T-helper 1 cell (primary cell): Measurements from ENCODE around the gene TSPAN9.

Source experiments
- DNase-seq, 5 donors: peaks; one replicate each; pipeline ENCODE4 v3.0.0-alpha.2; 2012 to 2020

Gene TSPAN9

GRCh38 chr12:3192221-3192620 lies 115.0 kb downstream of the TSPAN9 start:
- no peak for DNase-seq

DNA sequence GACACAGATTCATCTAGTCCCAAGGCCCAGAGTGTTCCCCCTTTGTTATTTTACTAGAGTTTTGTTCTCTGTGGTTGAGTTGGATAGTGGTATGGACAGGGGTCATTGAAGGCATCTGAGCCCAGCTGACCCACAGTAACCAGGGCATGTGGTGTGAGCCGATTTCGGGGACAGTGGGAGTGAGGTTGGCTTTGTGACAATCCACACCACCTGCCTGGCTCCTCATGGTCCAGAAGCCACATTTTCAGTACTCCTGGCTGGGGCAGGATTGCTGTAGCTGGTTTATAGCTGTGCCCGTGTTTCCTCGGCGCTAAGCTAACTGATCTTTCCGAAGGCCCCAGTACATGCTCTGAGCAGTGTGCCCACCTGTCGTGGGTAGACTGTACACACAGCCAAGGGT lies 116.0 kb downstream of the TSPAN9 start:
- DNase-seq, result no peak

DNA sequence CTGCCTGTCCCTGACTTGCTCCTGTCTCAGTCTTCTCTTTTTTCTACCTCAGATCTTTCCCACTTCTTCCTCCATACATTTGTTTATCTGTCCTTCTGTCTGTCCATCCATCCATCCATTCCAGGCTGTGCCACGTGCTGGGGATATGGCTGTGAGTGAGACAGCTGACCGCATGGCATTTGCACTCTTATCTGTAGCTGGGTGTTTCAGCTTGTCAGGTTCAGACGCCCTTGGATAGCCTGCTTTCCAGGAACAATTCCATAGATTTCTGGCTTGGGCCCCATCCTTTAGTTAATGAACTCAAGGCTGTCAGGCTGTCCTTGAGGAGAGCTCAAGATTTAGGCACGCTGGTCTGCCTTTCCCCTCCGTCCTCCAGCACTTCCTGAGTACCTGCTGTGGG lies 116.6 kb downstream of the TSPAN9 start:
- DNase-seq, result no peak

DNA sequence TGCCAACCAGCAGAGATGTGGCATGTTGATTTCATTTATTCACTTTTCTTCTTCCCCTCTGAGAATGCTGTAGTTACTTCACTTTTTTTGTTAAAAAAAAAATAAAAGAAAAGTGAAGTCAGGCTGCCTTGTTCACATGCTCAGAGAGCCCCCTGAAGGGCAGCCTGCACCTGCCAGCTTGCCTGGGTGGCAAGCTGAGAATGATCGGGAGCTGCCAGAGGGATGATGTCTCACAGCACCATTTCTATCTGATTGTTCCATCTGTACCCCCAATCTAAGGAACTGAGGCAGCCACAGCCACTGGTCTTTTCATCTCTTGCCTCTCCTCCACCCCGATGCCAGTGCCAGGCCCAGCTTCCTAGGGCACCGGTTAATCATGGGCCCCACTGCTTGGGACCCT lies 118.2 kb downstream of the TSPAN9 start:
- DNase-seq, result no peak

DNA sequence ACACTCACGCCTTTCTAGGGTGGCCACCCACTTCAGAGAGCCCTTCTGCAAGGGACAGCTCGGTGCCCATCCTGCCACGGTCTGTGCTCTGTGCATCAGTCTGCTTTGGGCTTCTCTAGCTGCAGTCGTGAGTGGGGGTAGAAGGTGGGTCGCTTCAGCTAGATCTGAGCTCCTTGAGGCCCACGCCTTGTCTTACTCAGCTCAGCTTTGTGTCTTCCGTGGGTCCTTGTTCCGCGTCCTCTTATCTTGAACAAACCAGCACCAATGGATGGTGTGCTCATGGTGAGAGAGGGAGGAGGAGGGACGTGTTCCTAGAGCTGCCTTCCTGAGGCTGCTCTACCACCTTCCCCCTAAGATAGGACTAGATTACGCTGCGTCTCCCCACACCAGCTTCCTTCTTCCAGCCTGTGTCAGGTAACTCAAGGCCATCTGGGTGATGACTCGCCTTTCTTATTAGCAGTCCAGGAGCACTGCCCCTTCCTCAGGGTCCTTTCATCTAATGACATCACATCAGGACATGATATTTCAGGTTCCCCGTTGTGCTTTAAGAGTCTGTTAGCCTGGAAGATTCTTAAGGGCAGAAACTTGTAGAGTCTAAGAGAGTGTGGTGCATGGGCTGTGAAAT lies 118.8 kb downstream of the TSPAN9 start:
- no peak for DNase-seq

DNA sequence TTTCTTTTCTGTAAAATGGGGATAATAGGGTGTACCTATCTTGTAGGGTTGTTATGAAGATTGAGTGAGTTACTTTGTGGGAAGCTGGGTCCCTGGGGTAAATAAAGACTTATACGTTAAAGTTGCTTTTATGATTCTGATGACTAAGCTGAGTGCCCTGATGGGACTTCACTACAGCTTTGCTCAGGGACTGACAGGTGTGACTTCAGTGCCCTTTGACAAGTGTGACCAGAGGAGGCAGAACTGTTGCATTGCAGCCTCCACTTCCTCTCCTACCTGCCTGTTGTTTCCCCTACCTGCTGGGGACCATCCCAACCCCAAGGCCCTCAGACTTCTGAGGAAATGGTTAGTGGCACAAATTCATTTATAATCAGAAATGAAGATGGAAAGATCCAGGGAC lies 119.3 kb downstream of the TSPAN9 start:
- DNase-seq, result no peak

GRCh38 chr12:3197131-3197818 lies 120.1 kb downstream of the TSPAN9 start:
- no peak for DNase-seq

GRCh38 chr12:3199551-3200031 lies 122.4 kb downstream of the TSPAN9 start:
- DNase-seq, result no peak

GRCh38 chr12:3200032-3200617 lies 122.9 kb downstream of the TSPAN9 start:
- DNase-seq, result no peak

- DNase-seq, result no peak
Observed at GRCh38 chr12:3200814-3201233, 123.6 kb downstream of the TSPAN9 start.

GRCh38 chr12:3201339-3202051 lies 124.3 kb downstream of the TSPAN9 start:
- no peak for DNase-seq

DNA sequence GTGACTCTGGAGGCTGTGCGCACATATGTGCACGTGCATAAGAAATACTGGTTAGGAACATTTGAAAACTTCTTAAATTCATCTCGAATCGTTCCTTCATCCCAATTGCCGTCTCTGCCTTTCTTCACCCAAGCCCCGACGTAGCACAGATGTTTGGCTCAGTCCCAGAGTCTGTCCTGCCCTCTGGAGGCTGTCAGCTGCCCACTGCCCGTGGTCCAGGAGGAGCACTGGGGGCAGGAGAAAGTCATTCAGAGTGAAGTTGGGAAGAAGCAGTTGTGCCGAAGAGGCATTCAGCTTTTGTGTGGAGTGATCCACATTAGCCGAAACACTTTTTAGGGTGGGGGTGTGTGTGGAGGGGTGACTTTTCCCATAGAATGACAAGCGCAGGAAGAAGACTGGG lies 124.9 kb downstream of the TSPAN9 start:
- DNase-seq, result no peak

DNA sequence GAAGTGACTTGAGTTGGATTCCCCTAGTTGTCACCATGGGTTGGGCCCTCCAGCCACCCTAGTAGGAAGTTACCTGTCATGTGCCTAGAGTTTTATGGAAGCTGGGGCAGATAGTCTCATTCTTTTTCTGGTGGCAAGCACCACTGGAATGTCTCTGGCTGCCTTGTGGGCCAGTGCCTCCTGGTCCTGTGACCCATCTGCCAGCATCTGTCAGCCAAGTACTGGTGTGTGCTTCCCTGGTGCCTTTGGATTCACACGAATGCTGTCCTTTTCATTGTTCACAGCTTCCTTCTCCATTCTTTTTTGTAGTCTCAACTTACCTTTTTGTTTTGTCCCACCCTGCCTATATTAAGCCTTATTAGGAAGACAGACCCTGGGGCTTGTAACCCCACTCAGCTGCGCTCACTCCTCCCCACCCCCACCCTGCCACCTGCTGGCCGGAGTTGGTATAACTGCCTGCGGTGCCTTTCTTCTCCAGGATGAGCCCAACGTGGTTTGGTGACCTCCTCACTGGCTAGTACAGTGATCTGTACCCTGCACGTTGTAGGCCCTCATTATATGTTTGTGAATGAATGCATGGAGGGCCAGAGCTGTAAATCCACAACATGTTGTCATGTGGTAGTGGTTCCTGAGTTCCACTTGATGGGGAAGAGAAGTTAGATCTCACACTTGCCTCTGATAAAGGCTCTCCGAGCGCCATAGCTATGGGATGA lies 125.7 kb downstream of the TSPAN9 start:
- peak in 2 of 5 donors; percentile 35 to 37 for DNase-seq

GRCh38 chr12:3203713-3204112 lies 126.5 kb downstream of the TSPAN9 start:
- no peak for DNase-seq

GRCh38 chr12:3204143-3204542 lies 127.0 kb downstream of the TSPAN9 start:
- DNase-seq, result no peak

DNA sequence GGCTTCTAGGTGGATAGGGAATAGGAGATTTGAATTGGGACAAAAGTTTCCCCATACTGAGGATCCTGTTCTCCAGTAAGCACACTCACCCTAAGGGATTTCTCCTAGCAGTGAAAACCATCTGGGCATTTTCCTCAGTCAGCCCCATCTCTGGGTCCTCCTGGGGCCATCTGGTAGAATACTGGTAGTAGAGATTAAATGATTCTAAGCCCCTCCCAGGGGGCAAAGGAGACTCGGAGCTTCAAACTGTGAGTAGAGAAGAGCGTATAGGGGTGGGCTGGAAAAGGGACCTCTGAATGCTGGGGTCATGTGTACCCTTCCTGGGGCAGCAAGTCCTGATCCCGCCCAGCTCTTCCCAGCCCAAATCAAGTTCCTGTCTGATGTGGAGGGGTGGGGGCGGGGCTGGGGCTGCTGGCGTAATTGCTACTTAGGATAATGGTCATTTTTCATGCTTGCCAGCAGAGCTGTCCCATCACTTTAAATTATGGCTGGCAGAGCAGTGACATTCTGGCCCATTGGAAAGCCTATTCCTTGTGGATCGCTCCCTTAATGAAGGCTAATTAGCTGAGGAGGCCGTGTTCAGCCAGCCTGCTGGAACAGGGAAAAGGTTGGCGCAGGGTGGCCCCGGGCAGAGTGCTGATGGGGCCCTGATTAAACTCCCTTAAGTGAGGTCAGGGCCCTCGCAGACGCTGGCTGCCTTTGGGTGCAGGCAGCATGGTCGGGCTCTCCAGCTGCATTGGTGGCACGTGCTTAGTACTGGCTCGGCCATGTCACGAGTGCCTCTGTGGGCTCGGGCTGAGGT lies 127.8 kb downstream of the TSPAN9 start:
- DNase-seq, result no peak

DNA sequence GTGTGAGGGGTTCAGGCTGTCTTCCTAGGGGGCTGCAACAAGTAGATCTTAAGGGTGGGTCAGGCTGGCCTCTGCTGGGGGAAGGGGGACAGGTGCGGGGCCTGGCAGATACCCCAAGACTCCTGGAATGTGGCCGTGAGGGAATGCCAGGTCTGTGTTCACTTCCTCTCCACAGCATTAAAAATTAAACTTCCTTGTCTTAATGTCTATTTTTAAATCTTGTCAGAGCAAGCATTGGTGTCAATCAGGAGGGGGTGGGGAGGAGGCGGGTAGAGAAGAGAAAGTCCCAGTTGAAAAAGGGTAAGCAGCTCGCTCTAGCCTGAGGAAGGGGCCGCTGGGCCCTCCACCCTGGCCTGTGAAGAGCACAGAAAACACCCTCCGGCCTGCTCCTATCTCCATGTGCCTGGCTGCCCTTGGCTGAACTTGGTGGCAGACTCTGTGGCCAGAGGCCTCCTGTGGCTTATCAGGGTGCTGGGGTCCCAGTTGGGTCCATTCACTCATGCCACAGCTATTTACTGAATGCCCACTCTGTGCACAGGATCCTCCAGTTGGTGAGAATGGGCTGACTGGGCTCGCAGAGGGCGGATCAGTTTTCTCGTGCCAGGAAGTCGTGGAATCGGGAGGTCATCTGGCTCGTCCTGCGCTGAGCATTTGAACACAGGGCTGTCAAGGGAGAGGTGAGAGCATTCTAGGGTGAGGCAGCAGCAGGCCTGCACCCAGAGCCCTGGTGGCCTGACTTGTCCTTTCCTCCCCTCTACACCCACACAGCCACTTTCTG lies 128.8 kb downstream of the TSPAN9 start:
- no peak for DNase-seq

DNA sequence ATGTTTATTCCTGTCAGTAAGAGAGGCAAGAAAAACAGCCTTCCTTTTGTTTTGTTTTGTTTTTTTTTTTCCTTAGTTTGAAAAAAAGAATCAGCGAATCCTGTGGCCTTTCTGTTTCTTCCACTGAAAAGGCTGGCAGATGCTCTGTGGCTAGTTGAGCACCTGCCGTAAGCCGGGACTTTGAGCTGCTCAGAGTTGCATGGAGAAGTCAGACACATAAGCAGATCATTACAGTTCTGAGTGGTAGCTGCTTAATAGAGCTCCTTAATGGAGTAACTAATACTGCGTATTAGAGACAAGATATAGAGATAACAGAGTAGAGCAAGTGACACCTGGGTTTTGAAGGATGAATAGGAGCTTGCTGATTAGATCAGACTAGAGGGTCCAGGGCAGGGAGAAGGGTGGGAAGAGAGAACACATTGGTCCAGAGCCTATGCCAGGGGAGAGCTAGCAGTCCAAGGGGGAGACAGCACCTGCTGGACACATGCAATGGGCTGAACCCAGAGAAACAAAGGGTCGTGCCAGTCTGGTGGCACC lies 129.4 kb downstream of the TSPAN9 start:
- no peak for DNase-seq

DNA sequence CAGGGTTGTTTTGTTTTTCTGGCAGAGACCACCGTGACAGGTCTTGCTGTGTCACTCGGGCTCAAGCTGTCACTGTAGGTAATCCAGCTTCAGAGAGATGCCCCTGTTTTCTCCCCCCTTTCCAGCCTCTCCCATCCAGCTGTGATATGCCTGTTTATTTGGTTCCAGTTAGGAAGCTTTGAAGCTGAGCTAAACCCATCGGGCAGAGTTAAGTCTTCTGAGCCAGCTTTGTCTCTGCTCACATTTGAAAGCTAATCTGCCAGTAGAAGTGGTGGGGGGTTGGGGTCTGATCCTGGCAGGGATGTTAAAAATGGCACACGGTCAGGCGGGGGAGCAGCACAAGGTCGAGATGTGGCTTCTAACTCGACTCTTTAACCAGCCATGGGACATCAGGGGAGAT lies 130.0 kb downstream of the TSPAN9 start:
- no peak for DNase-seq

DNA sequence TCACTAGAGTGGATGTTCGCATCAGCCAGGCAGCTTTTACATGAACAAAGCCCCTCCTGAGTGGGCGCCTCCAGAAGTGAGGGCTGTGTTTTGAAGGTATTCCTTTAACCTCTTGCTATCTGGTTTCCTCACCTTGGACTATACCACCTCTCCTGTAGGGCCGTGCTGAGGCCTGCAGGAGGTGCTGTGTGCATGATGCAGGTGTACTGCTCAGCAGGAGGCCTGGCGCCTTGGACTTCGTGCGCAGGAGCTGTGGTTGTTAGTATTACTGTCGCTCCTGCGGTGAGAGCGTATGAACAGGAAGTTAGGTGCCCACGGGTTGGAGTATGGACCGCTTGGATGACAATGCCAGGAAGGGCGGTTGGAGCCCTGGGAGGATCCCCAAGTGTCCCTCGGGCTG lies 130.7 kb downstream of the TSPAN9 start:
- no peak for DNase-seq

GRCh38 chr12:3213188-3213587 lies 136.0 kb downstream of the TSPAN9 start:
- DNase-seq, result no peak
